HTR-8/SVneo (cell line): ENCODE measurements around the gene LEAP2.

Experiments used
- DNase-seq: peaks from one replicate; pipeline ENCODE4 v3.0.0; 2011; ENCODE audit warnings: low spot score, mixed read lengths; ENCODE audit not compliant: insufficient read length
- FAIRE-seq: peaks from 2 replicates; lab custom pipeline; 2011; peaks lifted over from hg19 to GRCh38; lab: Jason Lieb, UNC

Gene LEAP2

DNA sequence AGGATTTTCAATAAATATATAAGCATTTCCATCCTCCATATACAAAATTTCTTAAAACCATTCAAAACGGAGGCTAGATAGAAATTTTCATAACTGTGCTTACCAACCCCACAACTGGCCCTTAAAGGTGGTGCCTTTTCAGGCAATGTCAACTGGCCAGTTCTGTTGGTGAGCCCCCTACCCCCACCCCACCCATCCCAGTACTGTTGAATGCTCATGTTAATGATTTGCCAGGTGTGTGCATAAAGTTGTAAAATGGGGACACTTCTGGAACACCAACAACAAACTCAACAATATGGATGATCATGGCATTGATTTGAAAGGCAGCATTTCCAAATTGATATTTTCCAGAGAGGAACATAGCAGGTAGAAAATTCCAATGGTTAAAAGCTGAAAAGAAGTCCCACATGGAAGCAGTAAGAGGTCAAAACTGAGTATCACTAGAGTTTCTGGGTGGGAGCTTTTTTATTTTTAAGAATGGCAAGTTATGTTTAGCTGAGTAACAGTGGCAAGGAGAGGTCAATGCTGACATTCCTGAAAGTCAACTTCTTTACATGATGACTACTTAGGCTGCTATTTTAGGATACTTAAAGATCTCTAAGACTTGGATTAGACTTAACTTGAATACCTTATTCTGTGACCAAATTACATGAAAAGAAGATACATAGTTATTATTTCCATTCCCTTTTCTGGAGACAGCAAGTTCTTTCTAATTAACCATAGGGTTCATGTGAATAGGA, 2.7 kb downstream of the LEAP2 start:
- DNase-seq (no peak), FAIRE-seq (no peak)

DNA sequence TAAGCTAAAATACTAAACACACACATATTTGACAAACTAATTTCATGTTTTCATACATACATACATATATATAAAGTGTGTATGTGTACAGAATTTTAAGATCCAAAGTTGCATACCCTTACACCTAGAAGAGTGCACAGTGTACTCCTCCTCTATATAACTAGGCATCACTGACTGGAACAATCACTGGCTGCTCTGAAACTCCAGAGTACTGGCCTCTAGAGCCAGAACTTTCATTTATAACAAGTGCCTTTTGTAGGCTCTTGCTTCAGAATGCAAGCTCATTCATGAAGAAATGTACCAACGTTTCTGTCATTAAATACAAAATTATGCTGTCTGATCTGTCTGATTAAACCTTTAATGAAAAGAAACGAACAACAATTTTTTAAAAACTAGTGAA, 4.0 kb downstream of the LEAP2 start:
- no peak for DNase-seq
- no peak for FAIRE-seq

- no peak for FAIRE-seq
These were observed 4.5 kb downstream of the LEAP2 start for GRCh38 chr5:132877938-132878337.

DNA sequence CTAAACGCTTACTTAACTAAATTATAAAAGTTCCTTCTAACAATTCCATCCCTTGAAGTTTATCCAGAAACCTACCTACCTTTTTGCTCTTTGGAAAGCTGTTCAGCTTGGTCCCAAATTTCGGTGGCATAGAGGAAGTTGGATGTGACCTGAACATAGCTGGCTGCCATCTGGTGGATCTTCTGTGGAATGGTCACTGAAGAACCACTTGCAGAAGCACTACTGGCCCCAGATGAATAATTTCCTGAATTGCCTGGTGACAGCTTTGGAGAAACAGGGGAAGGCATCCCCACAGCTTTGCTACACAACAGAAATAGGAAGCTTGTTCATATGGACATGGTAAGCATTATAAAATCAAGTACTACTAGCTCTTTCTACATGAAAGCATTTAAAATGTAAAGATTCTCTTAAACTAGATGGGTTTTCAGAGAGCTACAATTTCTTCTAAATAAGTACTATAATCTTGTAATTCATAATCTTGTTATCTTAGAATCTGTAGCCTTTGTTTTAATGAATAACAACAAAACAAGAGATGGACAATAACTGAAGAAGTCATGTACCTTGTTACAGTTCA, 9.9 kb downstream of the LEAP2 start:
- no peak for FAIRE-seq
- DNase-seq, result peak; percentile 63

More at GRCh38 chr5:132877938-132878337, 4.5 kb downstream of the LEAP2 start:
- DNase-seq, result no peak

DNA sequence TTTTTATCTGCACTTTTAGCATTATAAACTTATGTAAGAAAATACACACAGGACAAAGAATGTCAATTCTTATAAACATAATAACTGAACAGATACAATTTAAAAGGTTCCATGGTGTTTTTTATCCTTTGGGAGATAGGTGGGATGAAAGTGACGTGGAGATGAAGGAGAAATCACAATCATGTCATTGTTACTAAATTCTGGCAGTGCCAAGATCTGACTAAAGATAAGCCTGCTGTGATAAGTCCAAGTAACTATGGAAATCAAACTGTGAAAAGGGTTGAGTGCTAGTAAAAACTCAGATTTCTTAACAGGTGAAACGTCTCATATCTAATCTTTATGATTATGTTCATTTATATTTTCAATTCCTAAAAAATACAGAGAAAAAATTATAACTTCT, 11.1 kb downstream of the LEAP2 start:
- FAIRE-seq (no peak), DNase-seq (no peak)

GRCh38 chr5:132886064-132886823, 12.8 kb downstream of the LEAP2 start:
- no peak for FAIRE-seq
- no peak for DNase-seq

GRCh38 chr5:132887283-132887682, 13.8 kb downstream of the LEAP2 start:
- DNase-seq (no peak), FAIRE-seq (no peak)

- no peak for FAIRE-seq
- no peak for DNase-seq
These were observed 16.0 kb downstream of the LEAP2 start for GRCh38 chr5:132889501-132889900.

DNA sequence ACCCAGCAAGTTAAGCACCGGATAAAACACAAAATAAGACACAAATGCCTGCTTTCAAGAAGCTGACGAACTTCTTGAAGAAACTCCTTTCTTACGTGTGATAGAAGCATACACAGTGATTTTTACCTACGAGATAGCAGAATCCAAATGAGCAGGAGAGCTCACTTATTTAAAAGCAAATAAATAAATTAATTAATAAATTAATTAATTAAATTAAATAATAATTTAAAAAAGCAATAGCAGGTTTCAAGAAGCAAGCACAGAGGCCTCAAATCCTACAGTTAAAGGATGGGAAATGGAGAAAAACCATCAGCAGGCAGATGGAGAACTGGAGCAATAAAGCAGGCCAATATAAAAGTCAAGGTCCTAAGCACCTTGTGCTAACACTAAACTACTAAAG, 17.3 kb downstream of the LEAP2 start:
- no peak for FAIRE-seq

GRCh38 chr5:132895719-132896305, 22.3 kb downstream of the LEAP2 start:
- DNase-seq, result no peak
- no peak for FAIRE-seq

More for the DNA sequence above, 17.3 kb downstream of the LEAP2 start:
- no peak for DNase-seq

GRCh38 chr5:132896685-132897084, 23.2 kb downstream of the LEAP2 start:
- FAIRE-seq (no peak), DNase-seq (no peak)

GRCh38 chr5:132898094-132898493, 24.6 kb downstream of the LEAP2 start:
- no peak for DNase-seq
- FAIRE-seq, result no peak

- DNase-seq (no peak), FAIRE-seq (no peak)
These were observed 27.6 kb downstream of the LEAP2 start for GRCh38 chr5:132901036-132901435.

DNA sequence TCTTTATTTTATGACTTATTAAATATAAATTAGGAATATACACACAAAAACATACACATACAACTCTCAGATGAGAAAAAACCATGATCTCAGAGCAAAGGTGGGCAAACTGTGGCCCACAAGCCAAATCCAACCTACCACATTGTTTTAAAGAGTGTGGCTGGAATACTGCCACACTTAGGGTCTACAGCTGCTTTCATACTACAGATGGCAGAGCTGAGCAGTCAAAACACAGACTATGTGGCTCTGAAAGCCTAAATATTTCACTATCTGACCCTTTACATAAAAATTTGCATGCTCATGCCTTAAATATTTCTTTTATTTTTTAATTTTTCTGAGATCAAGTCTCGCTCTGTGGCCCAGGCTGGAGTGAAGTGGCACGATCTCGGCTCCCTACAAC, 28.3 kb downstream of the LEAP2 start:
- DNase-seq (no peak), FAIRE-seq (no peak)

DNA sequence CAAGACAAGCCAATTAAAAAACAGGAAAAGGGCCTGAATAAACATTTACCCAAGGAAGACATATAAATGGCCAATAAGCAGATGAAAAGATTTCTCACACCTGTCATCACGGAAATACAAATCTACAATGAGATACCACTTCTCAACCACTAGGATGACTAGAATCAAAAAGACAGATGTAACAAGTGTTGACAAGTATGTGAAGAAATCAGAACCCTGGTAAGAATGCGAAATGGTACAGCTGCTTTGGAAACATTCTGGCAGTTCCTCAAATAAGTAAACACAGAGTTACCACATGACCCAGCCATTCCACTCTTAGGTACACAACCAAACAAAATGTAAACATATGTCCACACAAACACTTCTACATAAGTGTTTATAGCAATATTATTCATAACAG, 32.5 kb downstream of the LEAP2 start:
- FAIRE-seq (no peak), DNase-seq (no peak)

DNA sequence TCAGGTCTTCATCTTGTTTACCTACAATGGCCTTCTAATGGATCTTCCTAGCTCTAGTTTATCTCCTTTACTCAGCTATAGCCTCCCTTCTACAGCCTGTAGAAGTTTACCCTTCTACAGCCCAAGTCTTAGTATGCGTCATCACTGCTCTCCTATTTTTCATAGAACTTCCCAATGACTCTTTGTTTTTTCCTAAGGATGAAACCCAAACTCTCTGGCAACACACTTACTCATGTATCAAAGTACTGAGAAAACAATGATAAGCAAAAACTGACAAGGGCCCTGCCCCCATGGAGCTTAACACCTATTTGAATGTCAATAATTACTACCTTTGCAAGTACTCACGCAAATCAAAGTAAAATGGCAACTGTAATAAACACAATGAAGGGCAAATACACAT, 33.7 kb downstream of the LEAP2 start:
- FAIRE-seq, result no peak
- no peak for DNase-seq

DNA sequence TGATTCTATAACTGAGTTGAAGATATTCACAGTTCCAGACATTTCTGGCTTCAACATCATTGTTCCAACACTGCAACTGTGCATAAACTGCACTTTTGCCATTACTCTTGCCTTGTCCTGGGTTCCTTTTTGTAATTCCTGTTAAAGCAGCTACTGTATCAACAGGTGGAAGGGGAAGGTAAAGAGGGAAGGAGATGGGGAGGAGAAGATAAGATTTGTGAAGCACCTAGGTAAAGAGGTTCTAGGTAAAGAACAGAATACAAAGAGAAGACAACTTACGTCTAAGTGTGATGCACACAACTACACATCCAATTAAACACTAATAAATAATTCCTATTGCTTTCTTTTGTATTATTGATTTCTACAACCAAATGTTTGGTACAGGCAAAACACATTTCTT, 36.2 kb downstream of the LEAP2 start:
- no peak for DNase-seq
- FAIRE-seq, result no peak

DNA sequence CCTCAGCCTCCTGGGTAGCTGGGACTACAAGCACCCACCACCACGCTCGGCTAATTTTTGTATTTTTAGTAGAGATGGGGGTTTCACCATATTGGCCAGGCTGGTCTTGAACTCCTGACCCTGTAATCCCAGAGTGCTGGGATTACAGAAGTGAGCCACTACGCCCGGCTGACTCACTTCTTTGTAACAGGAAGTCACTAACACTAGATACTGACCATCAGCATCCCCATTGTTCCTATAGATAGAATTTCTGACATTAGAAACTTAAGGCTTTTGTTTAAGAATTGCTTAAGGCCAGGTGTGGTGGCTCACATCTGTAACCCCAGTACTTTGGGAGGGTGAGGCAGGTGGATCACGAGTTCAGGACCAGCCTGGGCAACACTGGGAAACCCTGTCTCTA, 42.2 kb downstream of the LEAP2 start:
- DNase-seq, result no peak

DNA sequence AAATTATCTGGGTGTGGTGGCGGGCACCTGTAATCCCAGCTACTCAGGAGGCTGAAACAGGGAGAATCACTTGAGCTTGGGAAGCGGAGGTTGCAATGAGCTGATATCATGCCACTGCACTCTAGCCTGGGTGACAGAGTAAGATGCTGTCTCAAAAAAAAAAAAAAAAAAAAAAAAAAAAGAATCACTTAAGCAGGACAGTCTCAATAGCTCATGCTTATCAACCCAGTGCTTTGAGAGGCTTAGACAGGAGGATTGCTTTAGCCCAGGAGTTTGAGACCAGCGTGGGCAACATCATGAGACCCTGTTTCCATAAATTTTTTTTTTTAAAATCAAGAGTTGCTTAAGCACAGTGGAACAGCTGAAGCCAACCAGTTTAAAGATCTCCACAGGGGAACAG, 42.6 kb downstream of the LEAP2 start:
- DNase-seq, result no peak
- no peak for FAIRE-seq

More for the DNA sequence above, 42.2 kb downstream of the LEAP2 start:
- no peak for FAIRE-seq
